HepG2 (cell line): ENCODE data around the gene CCNA2. TPM values are rescaled to one million over a fixed set of nuclear protein-coding genes. Genes with fewer than 3 reads are reported as not detected.
A peak's percentile ranks its signal among the peaks of the same experiment; 100 is the strongest.

Source experiments
- ATAC-seq: fragments of 200-7000 bp; cut with Tn5 transposase; 3 replicates; pipeline ENCODE4 v1.9.1; 2020; ENCODE audit warnings: mild to moderate bottlenecking, moderate library complexity
- BruUV-seq: library from RNA; stranded (reverse); fragments of 400-500 nt; replicated peaks from 2 replicates; lab custom pipeline; 2021; lab: Mats Ljungman, UMichigan
- CTCF ChIA-PET: fragments of 300-600 bp; formaldehyde crosslinking; extraction: SDS; loops from one replicate; lab custom pipeline; 2021; ENCODE audit warnings: low total read pairs, inconsistent platforms, low intra/inter-chr PET ratio; lab: Yijun Ruan, JAX
- POLR2A ChIA-PET: fragments of 350-600 bp; sonication (Branson Sonifier 250); formaldehyde crosslinking; loops from one replicate; lab custom pipeline; 2020; ENCODE audit warnings: antibody characterized with exemption, inconsistent platforms; lab: Yijun Ruan, JAX
- DNase-seq: peaks from one replicate; pipeline ENCODE4 v3.0.0-alpha.2; 2015; ENCODE audit warnings: low spot score
- FAIRE-seq: peaks from 3 replicates; lab custom pipeline; 2011; peaks lifted over from hg19 to GRCh38; lab: Jason Lieb, UNC
- H2AFZ ChIP-seq: one replicate; pipeline ENCODE4 v1.6.1; 2011; ENCODE audit warnings: low read length, inconsistent platforms
- H3K27ac ChIP-seq: fragments of 300-600 bp; 3 replicates; pipeline ENCODE4 v1.8.0; 2011; ENCODE audit warnings: mixed run types, mild to moderate bottlenecking, mixed read lengths, low read length, inconsistent platforms; ENCODE audit not compliant: insufficient read depth; ENCODE audit errors: extremely low read length
- H3K27me3 ChIP-seq, 2 experiments: fragments of 200-600 bp in 1 of 2; 2 replicates in 1 of 2; 3 replicates in 1 of 2; pipeline versions ENCODE4 v1.6.0 to v1.8.0; 2011; ENCODE audit warnings: low read length in 2 of 2, mild to moderate bottlenecking in 2 of 2, moderate library complexity in 2 of 2, inconsistent platforms in 1 of 2; ENCODE audit not compliant: insufficient read depth in 2 of 2, control insufficient read depth in 1 of 2
- H3K36me3 ChIP-seq, 2 experiments: fragments of 200-600 bp in 1 of 2; replicated peaks in 1 of 2; 2 replicates in 1 of 2; 3 replicates in 1 of 2; pipeline versions ENCODE4 v1.5.1 to v1.8.0; 2011; ENCODE audit warnings: low read length in 2 of 2, inconsistent platforms in 1 of 2; ENCODE audit not compliant: insufficient read depth in 2 of 2, control insufficient read depth in 1 of 2
- H3K4me1 ChIP-seq: 2 replicates; pipeline ENCODE4 v1.5.1; 2012; ENCODE audit warnings: low read length, inconsistent platforms; ENCODE audit not compliant: insufficient read depth
- H3K4me2 ChIP-seq: 2 replicates; pipeline ENCODE4 v1.6.0; 2011; ENCODE audit warnings: low read depth, low read length, inconsistent platforms
- H3K4me3 ChIP-seq, 3 experiments: fragments of 200-600 bp in 1 of 3; sonication (generic), shearing (Covaris generic) in 1 of 3; replicated peaks in 1 of 3; 2 replicates each; pipeline ENCODE4 v1.5.1; 2011 to 2016; ENCODE audit warnings: low read length in 3 of 3, inconsistent platforms in 2 of 3, low read depth in 2 of 3, mild to moderate bottlenecking in 2 of 3, control low read depth in 1 of 3, mixed read lengths in 1 of 3; ENCODE audit not compliant: insufficient read depth in 1 of 3
- H3K79me2 ChIP-seq: one replicate; pipeline ENCODE4 v1.6.1; 2011; ENCODE audit warnings: low read length, inconsistent platforms; ENCODE audit not compliant: insufficient read depth
- H3K9ac ChIP-seq: 2 replicates; pipeline ENCODE4 v1.6.0; 2011; ENCODE audit warnings: mild to moderate bottlenecking, low read depth, low read length, inconsistent platforms; ENCODE audit not compliant: insufficient read depth
- H3K9me3 ChIP-seq: 2 replicates; pipeline ENCODE4 v1.5.1; 2012; ENCODE audit warnings: mild to moderate bottlenecking, low read length
- H4K20me1 ChIP-seq: 2 replicates; pipeline ENCODE4 v1.6.0; 2011; ENCODE audit warnings: inconsistent platforms, mild to moderate bottlenecking, low read length, moderate library complexity; ENCODE audit not compliant: insufficient read depth
- ASH2L ChIP-seq: fragments of 300-600, 200-600 bp; sonication (generic); IDR thresholded peaks from 2 replicates; pipeline ENCODE4 v1.7.0; 2017; ENCODE audit warnings: low read depth, mild to moderate bottlenecking, moderate library complexity, mixed read lengths, low read length; ENCODE audit not compliant: insufficient read length
- BRF2 ChIP-seq: sonication (generic); formaldehyde crosslinking; IDR thresholded peaks from 2 replicates; pipeline ENCODE4 v1.8.1; 2022; ENCODE audit warnings: mild to moderate bottlenecking, missing genetic modification reagents
- CBX5 ChIP-seq: sonication (generic); formaldehyde crosslinking; IDR thresholded peaks from 2 replicates; pipeline ENCODE4 v1.4.0; 2020; ENCODE audit warnings: missing genetic modification reagents, borderline replicate concordance
- DRAP1 ChIP-seq: IDR thresholded peaks from 2 replicates; pipeline ENCODE4 v1.6.1; 2016; ENCODE audit warnings: missing genetic modification reagents, missing compliant biosample characterization
- EP300 ChIP-seq, 3 experiments: sonication (generic) in 1 of 3; formaldehyde crosslinking in 1 of 3; IDR thresholded peaks; 2 replicates each; pipeline versions ENCODE4 v1.5.1 to v1.6.1; 2011 to 2020; ENCODE audit warnings: low read depth in 2 of 3, low read length in 2 of 3, borderline replicate concordance in 1 of 3, improper control_type of control experiment in 1 of 3, mild to moderate bottlenecking in 1 of 3, missing genetic modification reagents in 1 of 3, moderate library complexity in 1 of 3
- GPN1 ChIP-seq: sonication (generic); formaldehyde crosslinking; IDR thresholded peaks from 2 replicates; pipeline ENCODE4 v1.5.1; 2020; ENCODE audit warnings: missing genetic modification reagents, borderline replicate concordance
- HMG20A ChIP-seq: IDR thresholded peaks from 2 replicates; pipeline ENCODE4 v1.6.1; 2016; ENCODE audit warnings: borderline replicate concordance
- MTF2 ChIP-seq: sonication (generic); formaldehyde crosslinking; IDR thresholded peaks from 2 replicates; pipeline ENCODE4 v1.5.0; 2020; ENCODE audit warnings: missing genetic modification reagents, borderline replicate concordance
- PBX2 ChIP-seq: IDR thresholded peaks from 2 replicates; pipeline ENCODE4 v1.6.1; 2016; ENCODE audit warnings: control low read depth
- REPIN1 ChIP-seq: sonication (generic); formaldehyde crosslinking; IDR thresholded peaks from 2 replicates; pipeline ENCODE4 v1.8.0; 2022; ENCODE audit warnings: missing genetic modification reagents, low read depth, mild to moderate bottlenecking, borderline replicate concordance
- SOX13 ChIP-seq, 3 experiments: fragments of 450-650 bp in 1 of 3; sonication (generic) in 1 of 3; formaldehyde crosslinking in 1 of 3; IDR thresholded peaks in 2 of 3; conservative IDR thresholded peaks in 1 of 3; 2 replicates each; pipeline versions ENCODE4 v1.5.0 to v1.6.1; 2016 to 2020; ENCODE audit warnings: antibody characterized with exemption in 1 of 3, mild to moderate bottlenecking in 1 of 3, missing compliant biosample characterization in 1 of 3, missing genetic modification reagents in 1 of 3, moderate library complexity in 1 of 3
- ZMYM3 ChIP-seq: sonication (generic); formaldehyde crosslinking; IDR thresholded peaks from 2 replicates; pipeline ENCODE4 v1.5.1; 2020; ENCODE audit warnings: mild to moderate bottlenecking, missing genetic modification reagents
- ZNF224 ChIP-seq: sonication (generic); formaldehyde crosslinking; IDR thresholded peaks from 2 replicates; pipeline ENCODE4 v1.5.0; 2020; ENCODE audit warnings: mild to moderate bottlenecking, missing genetic modification reagents
- ZNF691 ChIP-seq: sonication (generic); formaldehyde crosslinking; IDR thresholded peaks from 2 replicates; pipeline ENCODE4 v1.4.0; 2020; ENCODE audit warnings: missing genetic modification reagents, low read depth, mild to moderate bottlenecking, borderline replicate concordance
- WGBS: methylation state at CpG from one replicate; pipeline ENCODE4 v1.1.6; 2017; ENCODE audit warnings: low lambda C conversion rate; 5-methylcytosine and 5-hydroxymethylcytosine counted together
- in situ Hi-C: cut with HindIII; loops from 2 replicates; pipeline ENCODE4 v1.10.0; 2017; ENCODE audit warnings: low pct_unique_long_range_greater_than_20kb; ENCODE audit not compliant: extremely low pct_ligation_motif_present
- intact Hi-C: fragments of 100-400 bp; cut with micrococcal nuclease; formaldehyde crosslinking; loops from one replicate; pipeline ENCODE4 v1.10.0; 2022; ENCODE audit not compliant: unreplicated experiment
- polyA plus RNA-seq, 8 experiments: library from polyadenylated mRNA; depleted of rRNA in 3 of 8; stranded (reverse) in 7 of 8; unstranded in 1 of 8; fragments of >200 nt; fragmentation: Illumina TruSeq in 4 of 8; extraction: Trizol in 4 of 8; gene quantifications; 2 replicates each; pipeline versions ENCODE4 v1.2.1 to v1.2.3, GENCODE V29; 2011 to 2016; ENCODE audit warnings: low read depth in 4 of 8, missing spikeins in 1 of 8, mixed read lengths in 1 of 8; ENCODE audit not compliant: insufficient read depth in 1 of 8
- total RNA-seq, 5 experiments: library from RNA; depleted of rRNA; stranded (reverse); fragments of >200 nt; fragmentation: Illumina TruSeq; extraction: Trizol; gene quantifications; 2 replicates each; pipeline ENCODE4 v1.2.3, GENCODE V29; 2016; ENCODE audit warnings: low read depth in 1 of 5
- TF ChIP-seq, protein P1 (sequence below): fragments of 450-650 bp; IDR thresholded peaks from 2 replicates; pipeline ENCODE4 v1.6.1; 2017; ENCODE audit warnings: mild to moderate bottlenecking

The CCNA2 gene
- total and polyA plus RNA-seq, 2 of the 13 experiments (the other 11 are each of a cell fraction or from before 2014, with no cell fraction given), result 31.3 to 105 TPM

GRCh38 chr4:121799208-121799823 lies 24.4 kb downstream of the CCNA2 start:
- in situ Hi-C loops (no loop called here), intact Hi-C loops (no loop called here)
- BruUV-seq, result no TSS peak
- H3K9ac ChIP-seq, result peak overlapping the region; percentile 52
- DNase-seq (peak; percentile 74), ATAC-seq (0 out of 3 replicates have a peak, but pooled peaks have one; percentile 5), FAIRE-seq (no peak)
- H3K27me3 ChIP-seq, result no peaks in the 10 kb centered on the region; a peak in 1 of 5 replicates
- peaks cover 1 to 2% of the 10 kb centered on the region in 2 experiments; a peak in 4 of 5 replicates for H3K36me3 ChIP-seq
- no peaks in the 10 kb centered on the region for H3K9me3 ChIP-seq
- no peaks in the 10 kb centered on the region for H4K20me1 ChIP-seq
- H2AFZ ChIP-seq, result peak overlapping the region; percentile 77
- peak overlapping the region; percentile 93 for H3K27ac ChIP-seq
- H3K4me2 ChIP-seq, result peak overlapping the region; percentile 97
- CTCF ChIA-PET, result no interaction called here
- H3K4me3 ChIP-seq, result peak overlapping the region in 1 of 3 experiments; percentile 86; a peak in 1 of 6 replicates
- POLR2A ChIA-PET, result interaction anchor here (0.9 to 2.6 kb wide), 3 partner anchors 11 to 103 kb away, joined by 3 to 12 read pairs (median 3); partner anchors contain the start of genes ANXA5 and BBS7
- peaks cover 65% of the 10 kb centered on the region for H3K4me1 ChIP-seq
- H3K79me2 ChIP-seq, result peaks cover 19% of the 10 kb centered on the region
- 46% methylated on average over 2 of the region's 2 CpGs for WGBS
- TF ChIP-seq ASH2L (peak; percentile 78), ZMYM3 (CRISPR knock-in tag) (no peak), EP300 (IDR thresholded peaks at IDR 0.05; ENCODE audit: low read depth in 2 of 2, low read length in 2 of 2) (peak in 1 of 2 experiments; percentile 35; a peak in 1 of 4 replicates), EP300 (CRISPR knock-in tag; IDR thresholded peaks at IDR 0.05; ENCODE audit: borderline replicate concordance) (no peak), BRF2 (CRISPR knock-in tag) (no peak), GPN1 (no peak), ZNF224 (CRISPR knock-in tag) (no peak), CBX5 (no peak), HMG20A (peak; percentile 26; the same call in 1 of the 2 replicates), DRAP1 (CRISPR knock-in tag) (no peak), PBX2 (CRISPR knock-in tag) (no peak), SOX13 (IDR thresholded peaks at IDR 0.05) (no peak), SOX13 (CRISPR knock-in tag; conservative IDR thresholded peaks at IDR 0.05 in 1 of 2, IDR thresholded peaks at IDR 0.05 in 1 of 2) (0 out of 4 replicates have a peak, but pooled peaks of 1 of the 2 experiments have one; percentile 5), REPIN1 (CRISPR knock-in tag) (no peak), ZNF691 (no peak), MTF2 (CRISPR knock-in tag) (no peak)
- TF ChIP-seq, protein P1, sequence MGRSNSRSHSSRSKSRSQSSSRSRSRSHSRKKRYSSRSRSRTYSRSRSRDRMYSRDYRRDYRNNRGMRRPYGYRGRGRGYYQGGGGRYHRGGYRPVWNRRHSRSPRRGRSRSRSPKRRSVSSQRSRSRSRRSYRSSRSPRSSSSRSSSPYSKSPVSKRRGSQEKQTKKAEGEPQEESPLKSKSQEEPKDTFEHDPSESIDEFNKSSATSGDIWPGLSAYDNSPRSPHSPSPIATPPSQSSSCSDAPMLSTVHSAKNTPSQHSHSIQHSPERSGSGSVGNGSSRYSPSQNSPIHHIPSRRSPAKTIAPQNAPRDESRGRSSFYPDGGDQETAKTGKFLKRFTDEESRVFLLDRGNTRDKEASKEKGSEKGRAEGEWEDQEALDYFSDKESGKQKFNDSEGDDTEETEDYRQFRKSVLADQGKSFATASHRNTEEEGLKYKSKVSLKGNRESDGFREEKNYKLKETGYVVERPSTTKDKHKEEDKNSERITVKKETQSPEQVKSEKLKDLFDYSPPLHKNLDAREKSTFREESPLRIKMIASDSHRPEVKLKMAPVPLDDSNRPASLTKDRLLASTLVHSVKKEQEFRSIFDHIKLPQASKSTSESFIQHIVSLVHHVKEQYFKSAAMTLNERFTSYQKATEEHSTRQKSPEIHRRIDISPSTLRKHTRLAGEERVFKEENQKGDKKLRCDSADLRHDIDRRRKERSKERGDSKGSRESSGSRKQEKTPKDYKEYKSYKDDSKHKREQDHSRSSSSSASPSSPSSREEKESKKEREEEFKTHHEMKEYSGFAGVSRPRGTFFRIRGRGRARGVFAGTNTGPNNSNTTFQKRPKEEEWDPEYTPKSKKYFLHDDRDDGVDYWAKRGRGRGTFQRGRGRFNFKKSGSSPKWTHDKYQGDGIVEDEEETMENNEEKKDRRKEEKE, result no peak
